OCI-LY1 (cell line): ENCODE results near the gene IQGAP2.
A peak's percentile ranks its signal among the peaks of the same experiment; 100 is the strongest.

Source experiments
- H2AFZ ChIP-seq: fragments of 200-600 bp; sonication (generic), shearing (Covaris generic); 2 replicates; pipeline ENCODE4 v1.6.0; 2014; ENCODE audit warnings: antibody characterized with exemption, mild to moderate bottlenecking, low read length
- H3F3A ChIP-seq: fragments of 200-600 bp; sonication (generic), shearing (Covaris generic); 2 replicates; pipeline ENCODE4 v1.6.0; 2014; ENCODE audit warnings: mild to moderate bottlenecking, antibody characterized with exemption, low read length, moderate library complexity; ENCODE audit not compliant: insufficient read depth
- H3K27ac ChIP-seq: fragments of 200-600 bp; sonication (generic); 2 replicates; pipeline ENCODE4 v1.5.1; 2014; ENCODE audit warnings: low read length, mixed run types, mild to moderate bottlenecking, low read depth; ENCODE audit not compliant: poor library complexity, severe bottlenecking
- H3K27me3 ChIP-seq: fragments of 200-600 bp; sonication (generic); 2 replicates; pipeline ENCODE4 v1.6.0; 2014; ENCODE audit warnings: antibody characterized with exemption, mild to moderate bottlenecking, low read length, moderate library complexity; ENCODE audit not compliant: insufficient read depth
- H3K36me3 ChIP-seq: fragments of 200-600 bp; sonication (generic); 2 replicates; pipeline ENCODE4 v1.6.1; 2014; ENCODE audit warnings: mild to moderate bottlenecking, antibody characterized with exemption, low read length, moderate library complexity, mixed read lengths; ENCODE audit not compliant: insufficient read depth
- H3K4me1 ChIP-seq: fragments of 200-600 bp; sonication (generic); 2 replicates; pipeline ENCODE4 v1.5.1; 2014; ENCODE audit warnings: mild to moderate bottlenecking, low read length, moderate library complexity; ENCODE audit not compliant: insufficient read depth, severe bottlenecking
- H3K4me2 ChIP-seq: fragments of 200-600 bp; sonication (generic), shearing (Covaris generic); 2 replicates; pipeline ENCODE4 v1.6.1; 2014; ENCODE audit warnings: low read length
- H3K4me3 ChIP-seq: fragments of 200-600 bp; sonication (generic); 2 replicates; pipeline ENCODE4 v1.5.1; 2014; ENCODE audit warnings: low read length, low read depth, mild to moderate bottlenecking, mixed read lengths; ENCODE audit not compliant: poor library complexity, severe bottlenecking
- H3K79me2 ChIP-seq: fragments of 200-600 bp; shearing (Covaris generic); 2 replicates; pipeline ENCODE4 v1.6.1; 2016; ENCODE audit warnings: mixed run types, low read length, mixed read lengths; ENCODE audit not compliant: insufficient read depth
- H3K9ac ChIP-seq: fragments of 200-600 bp; sonication (generic), shearing (Covaris generic); 2 replicates; pipeline ENCODE4 v1.6.1; 2014; ENCODE audit warnings: mild to moderate bottlenecking, low read length, mixed read lengths
- H3K9me2 ChIP-seq: fragments of 200-600 bp; sonication (generic), shearing (Covaris generic); 2 replicates; pipeline ENCODE4 v1.6.1; 2014; ENCODE audit warnings: low read depth, mild to moderate bottlenecking, low read length, mixed read lengths
- H3K9me3 ChIP-seq: fragments of 200-600 bp; shearing (Covaris generic); 2 replicates; pipeline ENCODE4 v1.6.1; 2014; ENCODE audit warnings: low read length, mixed read lengths
- H4K20me1 ChIP-seq: fragments of 200-600 bp; sonication (generic), shearing (Covaris generic); 2 replicates; pipeline ENCODE4 v1.6.0; 2016; ENCODE audit warnings: mild to moderate bottlenecking, low read length; ENCODE audit not compliant: insufficient read depth
- CTCF ChIP-seq: fragments of 200-600 bp; sonication (generic), shearing (Covaris generic); IDR thresholded peaks from 2 replicates; pipeline ENCODE4 v1.5.1; 2017; ENCODE audit warnings: mild to moderate bottlenecking, antibody characterized with exemption, low read length, moderate library complexity, mixed read lengths
- EZH2 ChIP-seq: fragments of 200-600 bp; sonication (generic), shearing (Covaris generic); IDR thresholded peaks from 2 replicates; pipeline ENCODE4 v1.8.0; 2017; ENCODE audit warnings: borderline replicate concordance, mixed run types, mild to moderate bottlenecking, antibody characterized with exemption, low read length, moderate library complexity, mixed read lengths

The IQGAP2 gene

GRCh38 chr5:76406014-76406413 is 2.9 kb downstream of the IQGAP2 start:
- Histone ChIP-seq H3K27me3 (no peaks in the 10 kb centered on the region), H3K36me3 (no peaks in the 10 kb centered on the region), H3K4me3 (no peak overlapping the region), H3F3A (no peaks in the 10 kb centered on the region), H3K4me1 (peaks cover 57% of the 10 kb centered on the region), H2AFZ (no peak overlapping the region), H3K79me2 (no peaks in the 10 kb centered on the region), H3K4me2 (peak overlapping the region; percentile 78; the same call in 1 of the 2 replicates), H4K20me1 (no peaks in the 10 kb centered on the region), H3K9ac (no peak overlapping the region), H3K9me2 (no peaks in the 10 kb centered on the region), H3K27ac (no peak overlapping the region), H3K9me3 (no peaks in the 10 kb centered on the region)
- TF ChIP-seq EZH2, result no peak
- no peak for TF ChIP-seq CTCF

- no peaks in the 10 kb centered on the region for H3K9me3 ChIP-seq
- no peak overlapping the region for H3K4me3 ChIP-seq
- TF ChIP-seq EZH2, result no peak
- TF ChIP-seq CTCF, result no peak
- H3K4me1 ChIP-seq, result peaks cover 50% of the 10 kb centered on the region
- no peak overlapping the region for H3K4me2 ChIP-seq
- peak overlapping the region; percentile 8 for H3K27ac ChIP-seq
- H3K79me2 ChIP-seq, result no peaks in the 10 kb centered on the region
- no peak overlapping the region for H3K9ac ChIP-seq
- H3K9me2 ChIP-seq, result no peaks in the 10 kb centered on the region
- no peaks in the 10 kb centered on the region for H4K20me1 ChIP-seq
- H2AFZ ChIP-seq, result no peak overlapping the region
- H3K27me3 ChIP-seq, result no peaks in the 10 kb centered on the region
- no peaks in the 10 kb centered on the region for H3K36me3 ChIP-seq
- H3F3A ChIP-seq, result no peaks in the 10 kb centered on the region
Measured at GRCh38 chr5:76406673-76407072, 3.6 kb downstream of the IQGAP2 start.

GRCh38 chr5:76408104-76408654 is 5.1 kb downstream of the IQGAP2 start:
- no peak overlapping the region for H3K4me2 ChIP-seq

More at GRCh38 chr5:76408104-76408654, 5.1 kb downstream of the IQGAP2 start:
- H3K36me3 ChIP-seq, result no peaks in the 10 kb centered on the region
- no peak overlapping the region for H3K4me3 ChIP-seq
- no peaks in the 10 kb centered on the region for H3K27me3 ChIP-seq
- H2AFZ ChIP-seq, result no peak overlapping the region
- H3K79me2 ChIP-seq, result no peaks in the 10 kb centered on the region
- no peaks in the 10 kb centered on the region for H3K9me2 ChIP-seq
- TF ChIP-seq CTCF, result no peak
- no peak for TF ChIP-seq EZH2
- H3K27ac ChIP-seq, result no peak overlapping the region
- no peaks in the 10 kb centered on the region for H3K9me3 ChIP-seq
- no peaks in the 10 kb centered on the region for H4K20me1 ChIP-seq
- H3K4me1 ChIP-seq, result peaks cover 39% of the 10 kb centered on the region
- H3K9ac ChIP-seq, result no peak overlapping the region
- H3F3A ChIP-seq, result no peaks in the 10 kb centered on the region
